GM12891 (cell line): ENCODE data around the gene WDR49.

Source experiments
- POLR2A ChIP-seq: IDR thresholded peaks from 2 replicates; pipeline ENCODE4 v1.6.1; 2011; ENCODE audit warnings: low read depth, low read length, control low read depth
- POLR2AphosphoS5 ChIP-seq: IDR thresholded peaks from 2 replicates; pipeline ENCODE4 v1.6.1; 2011; ENCODE audit warnings: low read depth, low read length, control low read depth

DNA sequence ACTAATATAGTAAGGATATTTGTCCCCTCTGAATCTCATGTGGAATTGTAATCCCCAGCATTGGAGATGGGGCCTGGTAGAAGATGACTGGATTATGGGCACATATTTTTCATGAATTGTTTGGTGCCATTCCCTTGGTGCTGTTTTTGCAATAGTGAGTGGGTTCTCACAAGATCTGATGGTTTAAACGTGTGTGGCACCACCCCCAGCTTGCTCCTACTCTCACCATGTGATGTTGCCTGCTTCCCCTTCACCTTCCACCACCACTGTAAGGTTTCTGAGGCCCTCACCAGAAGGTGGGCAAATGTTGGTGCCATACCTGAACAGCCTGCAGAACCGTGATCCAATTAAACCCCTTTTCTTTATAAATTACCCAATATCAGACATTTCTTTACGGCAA lies 151.8 kb downstream of the WDR49 start:
- no peak for TF ChIP-seq POLR2A
- TF ChIP-seq POLR2AphosphoS5 = no peak
